Measurements from ENCODE around the gene FAM227B. TPM values are rescaled to one million over a fixed set of nuclear protein-coding genes. Genes with fewer than 3 reads are reported as not detected.
"Not testable (repeated sequence)": the region's sequence is repeated elsewhere in the genome, so short reads cannot be mapped to it uniquely, and the experiment has no call there.

FAM227B gene
- total RNA-seq, 1 donor from 2014 or later = 2.9 TPM

DNA sequence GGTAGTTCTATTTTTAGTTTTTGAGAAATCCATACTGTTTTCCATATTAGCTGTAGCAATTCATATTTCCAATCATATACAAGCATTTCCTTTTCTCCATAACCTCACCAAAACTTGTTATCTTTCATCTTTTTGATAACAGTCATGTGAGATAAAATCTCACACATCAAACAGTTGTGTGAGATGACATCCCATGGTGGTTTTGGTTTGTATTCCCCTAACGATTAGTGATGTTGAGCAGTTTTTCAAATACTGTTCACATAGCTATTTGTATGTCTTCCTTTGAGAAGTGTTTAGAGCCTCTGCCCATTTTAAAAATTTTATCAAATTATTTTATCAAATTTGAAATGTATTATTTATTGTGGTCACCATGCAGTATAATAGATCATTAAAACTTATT is 50.4 kb downstream of the FAM227B start:
- H3K36me3 ChIP-seq = no peaks in the 10 kb centered on the region
- DNase-seq (ENCODE audit: extremely low spot score in 2 of 2) = no peak
- intact Hi-C loops (cut with DNase I) = no loop called here
- H3K27me3 ChIP-seq = no peaks in the 10 kb centered on the region
- no peaks in the 10 kb centered on the region for H3K9me3 ChIP-seq
- no peak overlapping the region for H3K27ac ChIP-seq
- TF ChIP-seq POLR2A (IDR thresholded peaks at IDR 0.05) (no peak), POLR2AphosphoS5 (IDR thresholded peaks at IDR 0.05; ENCODE audit: insufficient read depth in 1 of 2, low read depth in 1 of 2) (no peak)
- TF ChIP-seq, protein P1, sequence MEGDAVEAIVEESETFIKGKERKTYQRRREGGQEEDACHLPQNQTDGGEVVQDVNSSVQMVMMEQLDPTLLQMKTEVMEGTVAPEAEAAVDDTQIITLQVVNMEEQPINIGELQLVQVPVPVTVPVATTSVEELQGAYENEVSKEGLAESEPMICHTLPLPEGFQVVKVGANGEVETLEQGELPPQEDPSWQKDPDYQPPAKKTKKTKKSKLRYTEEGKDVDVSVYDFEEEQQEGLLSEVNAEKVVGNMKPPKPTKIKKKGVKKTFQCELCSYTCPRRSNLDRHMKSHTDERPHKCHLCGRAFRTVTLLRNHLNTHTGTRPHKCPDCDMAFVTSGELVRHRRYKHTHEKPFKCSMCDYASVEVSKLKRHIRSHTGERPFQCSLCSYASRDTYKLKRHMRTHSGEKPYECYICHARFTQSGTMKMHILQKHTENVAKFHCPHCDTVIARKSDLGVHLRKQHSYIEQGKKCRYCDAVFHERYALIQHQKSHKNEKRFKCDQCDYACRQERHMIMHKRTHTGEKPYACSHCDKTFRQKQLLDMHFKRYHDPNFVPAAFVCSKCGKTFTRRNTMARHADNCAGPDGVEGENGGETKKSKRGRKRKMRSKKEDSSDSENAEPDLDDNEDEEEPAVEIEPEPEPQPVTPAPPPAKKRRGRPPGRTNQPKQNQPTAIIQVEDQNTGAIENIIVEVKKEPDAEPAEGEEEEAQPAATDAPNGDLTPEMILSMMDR (IDR thresholded peaks at IDR 0.05) = no peak
- no peaks in the 10 kb centered on the region for H3K4me1 ChIP-seq
- no peak overlapping the region for H3K4me3 ChIP-seq

DNA sequence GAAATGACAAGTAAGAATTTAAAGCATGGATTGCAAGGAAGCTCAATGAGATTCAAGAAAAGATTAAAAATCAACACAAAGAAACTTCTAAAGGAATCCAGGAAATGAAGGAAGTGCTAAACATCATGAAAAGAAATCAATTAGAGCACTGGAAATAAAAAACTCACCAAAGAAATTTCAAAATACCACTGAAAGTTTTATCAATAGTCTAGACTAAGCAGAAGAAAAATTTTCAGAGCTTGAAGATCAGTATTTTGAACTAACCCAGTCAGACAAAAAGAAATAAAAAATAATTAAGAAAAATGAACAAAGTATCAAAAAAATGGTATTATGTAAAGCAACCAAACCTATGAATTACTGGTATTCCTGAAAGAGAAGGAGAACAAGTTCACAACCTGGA is 60.6 kb downstream of the FAM227B start:
- Histone ChIP-seq H3K4me3 (no peak overlapping the region), H3K4me1 (no peaks in the 10 kb centered on the region), H3K27ac (no peak overlapping the region), H3K27me3 (no peaks in the 10 kb centered on the region), H3K9me3 (no peaks in the 10 kb centered on the region), H3K36me3 (no peaks in the 10 kb centered on the region)
- intact Hi-C loops (cut with DNase I) = no loop called here
- no peak for TF ChIP-seq POLR2A (IDR thresholded peaks at IDR 0.05)
- no peak for DNase-seq (ENCODE audit: extremely low spot score in 2 of 2)

DNA sequence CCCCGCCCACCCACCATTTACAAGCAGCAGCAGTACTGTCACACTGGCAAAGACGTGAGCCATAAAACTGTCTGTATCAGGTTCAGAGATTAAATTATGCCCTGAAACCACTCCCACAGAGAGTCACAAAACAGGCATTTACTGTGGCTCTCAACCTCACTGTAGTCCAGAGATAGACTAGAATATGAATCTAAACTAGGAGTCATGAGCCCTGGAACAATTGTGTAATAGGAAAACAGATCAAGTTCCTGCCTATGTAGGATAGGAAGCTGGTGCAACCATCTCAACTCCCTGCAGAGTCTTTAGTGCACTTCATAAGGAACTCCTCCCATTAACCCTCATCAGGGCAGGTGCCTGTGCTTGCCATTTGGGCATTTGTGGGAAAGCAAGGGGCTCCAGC is 61.7 kb downstream of the FAM227B start:
- intact Hi-C loops (cut with DNase I) = no loop called here
- no peak for DNase-seq (ENCODE audit: extremely low spot score in 2 of 2)
- H3K36me3 ChIP-seq = no peaks in the 10 kb centered on the region
- TF ChIP-seq, protein P1 (IDR thresholded peaks at IDR 0.05) = no peak
- TF ChIP-seq POLR2AphosphoS5 (IDR thresholded peaks at IDR 0.05; ENCODE audit: insufficient read depth in 1 of 2, low read depth in 1 of 2) (no peak), POLR2A (IDR thresholded peaks at IDR 0.05) (no peak)
- no peaks in the 10 kb centered on the region for H3K4me1 ChIP-seq
- H3K4me3 ChIP-seq = no peak overlapping the region
- no peaks in the 10 kb centered on the region for H3K9me3 ChIP-seq
- no peaks in the 10 kb centered on the region for H3K27me3 ChIP-seq
- H3K27ac ChIP-seq = no peak overlapping the region

DNA sequence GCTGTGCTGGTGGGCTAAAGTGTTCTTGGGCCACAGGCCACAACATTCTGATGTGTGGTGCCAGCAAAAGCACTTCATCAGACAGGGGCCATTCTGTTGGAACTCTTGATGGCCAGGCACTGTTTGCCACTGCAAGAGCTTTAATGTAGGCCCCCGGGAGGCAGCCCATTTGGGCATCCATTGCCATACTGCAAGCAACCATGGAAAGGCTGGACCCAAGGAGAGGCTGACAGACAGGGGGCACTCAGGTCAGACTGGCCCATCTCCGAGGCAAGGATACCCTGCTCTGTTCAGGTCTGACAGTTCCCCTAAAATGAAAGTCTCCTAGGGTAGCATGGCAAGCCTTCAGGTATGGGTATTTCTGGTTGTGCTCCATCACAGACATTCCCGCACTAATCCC is 64.2 kb downstream of the FAM227B start:
- Histone ChIP-seq H3K4me3 (no peak overlapping the region), H3K27ac (no peak overlapping the region), H3K36me3 (no peaks in the 10 kb centered on the region), H3K4me1 (no peaks in the 10 kb centered on the region), H3K9me3 (no peaks in the 10 kb centered on the region), H3K27me3 (no peaks in the 10 kb centered on the region)
- no peak for DNase-seq (ENCODE audit: extremely low spot score in 2 of 2)
- no peak for TF ChIP-seq POLR2A (IDR thresholded peaks at IDR 0.05)
- TF ChIP-seq, protein P1 (IDR thresholded peaks at IDR 0.05) = no peak
- TF ChIP-seq POLR2AphosphoS5 (IDR thresholded peaks at IDR 0.05; ENCODE audit: insufficient read depth in 1 of 2, low read depth in 1 of 2) = no peak
- intact Hi-C loops (cut with DNase I) = no loop called here

DNA sequence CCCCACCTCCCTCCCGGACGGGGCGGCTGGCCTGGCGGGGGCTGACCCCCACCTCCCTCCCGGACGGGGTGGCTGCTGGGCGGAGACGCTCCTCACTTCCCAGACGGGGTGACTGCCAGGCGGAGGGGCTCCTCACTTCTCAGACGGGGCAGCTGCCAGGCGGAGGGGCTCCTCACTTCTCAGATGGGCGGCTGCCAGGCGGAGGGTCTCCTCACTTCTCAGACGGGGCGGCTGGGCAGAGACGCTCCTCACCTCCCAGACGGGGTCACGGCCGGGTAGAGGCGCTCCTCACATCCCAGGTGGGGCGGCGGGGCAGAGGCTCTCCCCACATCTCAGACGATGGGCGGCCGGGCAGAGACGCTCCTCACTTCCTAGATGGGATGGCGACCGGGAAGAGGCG is 70.3 kb downstream of the FAM227B start:
- H3K4me3 ChIP-seq; H3K27me3 ChIP-seq; DNase-seq (ENCODE audit: extremely low spot score in 2 of 2); H3K27ac ChIP-seq; intact Hi-C loops (cut with DNase I); H3K4me1 ChIP-seq; H3K9me3 ChIP-seq; H3K36me3 ChIP-seq: not testable (repeated sequence)

- H3K4me1 ChIP-seq = no peaks in the 10 kb centered on the region
Observed at GRCh38 chr15:49538520-49538919, 82.1 kb downstream of the FAM227B start.

More at GRCh38 chr15:49538520-49538919, 82.1 kb downstream of the FAM227B start:
- peaks cover 7% of the 10 kb centered on the region for H3K9me3 ChIP-seq
- no peak for TF ChIP-seq POLR2A (IDR thresholded peaks at IDR 0.05)
- no peak for TF ChIP-seq POLR2AphosphoS5 (IDR thresholded peaks at IDR 0.05; ENCODE audit: insufficient read depth in 1 of 2, low read depth in 1 of 2)
- TF ChIP-seq, protein P1 (IDR thresholded peaks at IDR 0.05) = no peak
- H3K27me3 ChIP-seq = no peaks in the 10 kb centered on the region
- H3K4me3 ChIP-seq = no peak overlapping the region
- intact Hi-C loops (cut with DNase I) = no loop called here
- DNase-seq (ENCODE audit: extremely low spot score in 2 of 2) = no peak
- no peaks in the 10 kb centered on the region for H3K36me3 ChIP-seq
- H3K27ac ChIP-seq = no peak overlapping the region

Data from vagina (tissue), 2 donors.